ENCODE results near the gene RHOJ. TPM values are rescaled to one million over a fixed set of nuclear protein-coding genes. Genes with fewer than 3 reads are reported as not detected.

RHOJ gene
- total and polyA plus RNA-seq, 2 experiments from 2014 or later, result 0.17 TPM; not detected in 1

DNA sequence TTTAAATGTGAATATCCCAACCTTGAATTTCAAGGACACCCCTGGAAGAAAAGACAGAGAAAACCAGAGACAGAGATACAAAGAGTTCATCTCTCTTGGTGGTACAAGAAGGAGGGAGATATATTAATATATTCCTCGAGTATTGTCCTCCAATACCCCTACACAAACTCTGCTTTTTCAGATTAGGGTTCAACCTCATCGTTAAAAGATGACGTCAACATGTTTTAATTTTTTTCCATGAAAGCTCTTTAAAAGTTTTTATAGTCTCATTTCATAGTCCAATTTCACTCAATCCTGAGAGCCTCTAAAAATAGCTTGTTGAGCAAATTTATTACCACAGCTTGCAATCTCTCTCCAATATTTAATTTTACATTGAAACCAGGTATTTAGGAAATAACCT lies 19.4 kb downstream of the RHOJ start:
- Histone ChIP-seq H3K4me2 (no peak overlapping the region), H4K20me1 (replicated peaks; ENCODE audit: insufficient read depth) (no peaks in the 10 kb centered on the region), H3F3A (replicated peaks; ENCODE audit: low read depth) (no peaks in the 10 kb centered on the region), H3K79me2 (replicated peaks; ENCODE audit: insufficient read depth) (no peaks in the 10 kb centered on the region), H3K36me3 (ENCODE audit: insufficient read depth) (no peaks in the 10 kb centered on the region), H3K27me3 (ENCODE audit: insufficient read depth) (no peaks in the 10 kb centered on the region), H2AFZ (no peak overlapping the region), H3K4me3 (no peak overlapping the region), H3K9me2 (ENCODE audit: insufficient read depth) (no peaks in the 10 kb centered on the region), H3K27ac (ENCODE audit: low read depth) (no peak overlapping the region), H3K4me1 (ENCODE audit: insufficient read depth) (no peaks in the 10 kb centered on the region)
- ATAC-seq (no peak), DNase-seq (ENCODE audit: low spot score) (no peak)
- Mint-ChIP-seq H3K4me3 (no peak overlapping the region), H3K4me1 (peaks cover 7% of the 10 kb centered on the region; the same call in 1 of the 3 replicates), H3K27me3 (ENCODE audit: insufficient read depth, low read depth, poor library complexity) (peaks cover 4% of the 10 kb centered on the region), H3K9me3 (no peaks in the 10 kb centered on the region), H3K27ac (no peak overlapping the region), H3K36me3 (ENCODE audit: low read depth) (no peaks in the 10 kb centered on the region)
- TF ChIP-seq POLR2AphosphoS5 (IDR thresholded peaks at IDR 0.05; ENCODE audit: low read depth) (no peak), ZNF114 (CRISPR knock-in tag; IDR thresholded peaks at IDR 0.05) (no peak), JUNB (IDR thresholded peaks at IDR 0.05; ENCODE audit: unreplicated experiment) (no peak), EZH2phosphoT487 (IDR thresholded peaks at IDR 0.05; ENCODE audit: unreplicated experiment) (no peak), NANOG (IDR thresholded peaks at IDR 0.05; ENCODE audit: borderline replicate concordance) (no peak), EZH2 (IDR thresholded peaks at IDR 0.05; ENCODE audit: low read depth, unreplicated experiment) (no peak), CREB1 (CRISPR knock-in tag; IDR thresholded peaks at IDR 0.05; ENCODE audit: low read depth) (no peak), STAT1 (IDR thresholded peaks at IDR 0.05; ENCODE audit: unreplicated experiment) (no peak), ZNF331 (CRISPR knock-in tag; IDR thresholded peaks at IDR 0.05; ENCODE audit: low read depth) (no peak)
- TF ChIP-seq, protein P1, sequence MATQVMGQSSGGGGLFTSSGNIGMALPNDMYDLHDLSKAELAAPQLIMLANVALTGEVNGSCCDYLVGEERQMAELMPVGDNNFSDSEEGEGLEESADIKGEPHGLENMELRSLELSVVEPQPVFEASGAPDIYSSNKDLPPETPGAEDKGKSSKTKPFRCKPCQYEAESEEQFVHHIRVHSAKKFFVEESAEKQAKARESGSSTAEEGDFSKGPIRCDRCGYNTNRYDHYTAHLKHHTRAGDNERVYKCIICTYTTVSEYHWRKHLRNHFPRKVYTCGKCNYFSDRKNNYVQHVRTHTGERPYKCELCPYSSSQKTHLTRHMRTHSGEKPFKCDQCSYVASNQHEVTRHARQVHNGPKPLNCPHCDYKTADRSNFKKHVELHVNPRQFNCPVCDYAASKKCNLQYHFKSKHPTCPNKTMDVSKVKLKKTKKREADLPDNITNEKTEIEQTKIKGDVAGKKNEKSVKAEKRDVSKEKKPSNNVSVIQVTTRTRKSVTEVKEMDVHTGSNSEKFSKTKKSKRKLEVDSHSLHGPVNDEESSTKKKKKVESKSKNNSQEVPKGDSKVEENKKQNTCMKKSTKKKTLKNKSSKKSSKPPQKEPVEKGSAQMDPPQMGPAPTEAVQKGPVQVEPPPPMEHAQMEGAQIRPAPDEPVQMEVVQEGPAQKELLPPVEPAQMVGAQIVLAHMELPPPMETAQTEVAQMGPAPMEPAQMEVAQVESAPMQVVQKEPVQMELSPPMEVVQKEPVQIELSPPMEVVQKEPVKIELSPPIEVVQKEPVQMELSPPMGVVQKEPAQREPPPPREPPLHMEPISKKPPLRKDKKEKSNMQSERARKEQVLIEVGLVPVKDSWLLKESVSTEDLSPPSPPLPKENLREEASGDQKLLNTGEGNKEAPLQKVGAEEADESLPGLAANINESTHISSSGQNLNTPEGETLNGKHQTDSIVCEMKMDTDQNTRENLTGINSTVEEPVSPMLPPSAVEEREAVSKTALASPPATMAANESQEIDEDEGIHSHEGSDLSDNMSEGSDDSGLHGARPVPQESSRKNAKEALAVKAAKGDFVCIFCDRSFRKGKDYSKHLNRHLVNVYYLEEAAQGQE (IDR thresholded peaks at IDR 0.05; ENCODE audit: unreplicated experiment), result no peak
- TF ChIP-seq, protein P2, sequence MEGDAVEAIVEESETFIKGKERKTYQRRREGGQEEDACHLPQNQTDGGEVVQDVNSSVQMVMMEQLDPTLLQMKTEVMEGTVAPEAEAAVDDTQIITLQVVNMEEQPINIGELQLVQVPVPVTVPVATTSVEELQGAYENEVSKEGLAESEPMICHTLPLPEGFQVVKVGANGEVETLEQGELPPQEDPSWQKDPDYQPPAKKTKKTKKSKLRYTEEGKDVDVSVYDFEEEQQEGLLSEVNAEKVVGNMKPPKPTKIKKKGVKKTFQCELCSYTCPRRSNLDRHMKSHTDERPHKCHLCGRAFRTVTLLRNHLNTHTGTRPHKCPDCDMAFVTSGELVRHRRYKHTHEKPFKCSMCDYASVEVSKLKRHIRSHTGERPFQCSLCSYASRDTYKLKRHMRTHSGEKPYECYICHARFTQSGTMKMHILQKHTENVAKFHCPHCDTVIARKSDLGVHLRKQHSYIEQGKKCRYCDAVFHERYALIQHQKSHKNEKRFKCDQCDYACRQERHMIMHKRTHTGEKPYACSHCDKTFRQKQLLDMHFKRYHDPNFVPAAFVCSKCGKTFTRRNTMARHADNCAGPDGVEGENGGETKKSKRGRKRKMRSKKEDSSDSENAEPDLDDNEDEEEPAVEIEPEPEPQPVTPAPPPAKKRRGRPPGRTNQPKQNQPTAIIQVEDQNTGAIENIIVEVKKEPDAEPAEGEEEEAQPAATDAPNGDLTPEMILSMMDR (conservative IDR thresholded peaks at IDR 0.05; ENCODE audit: low read depth in 2 of 2), result no peak
- TF ChIP-seq, protein P3, sequence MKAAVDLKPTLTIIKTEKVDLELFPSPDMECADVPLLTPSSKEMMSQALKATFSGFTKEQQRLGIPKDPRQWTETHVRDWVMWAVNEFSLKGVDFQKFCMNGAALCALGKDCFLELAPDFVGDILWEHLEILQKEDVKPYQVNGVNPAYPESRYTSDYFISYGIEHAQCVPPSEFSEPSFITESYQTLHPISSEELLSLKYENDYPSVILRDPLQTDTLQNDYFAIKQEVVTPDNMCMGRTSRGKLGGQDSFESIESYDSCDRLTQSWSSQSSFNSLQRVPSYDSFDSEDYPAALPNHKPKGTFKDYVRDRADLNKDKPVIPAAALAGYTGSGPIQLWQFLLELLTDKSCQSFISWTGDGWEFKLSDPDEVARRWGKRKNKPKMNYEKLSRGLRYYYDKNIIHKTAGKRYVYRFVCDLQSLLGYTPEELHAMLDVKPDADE (IDR thresholded peaks at IDR 0.05), result no peak
- TF ChIP-seq, protein P4, sequence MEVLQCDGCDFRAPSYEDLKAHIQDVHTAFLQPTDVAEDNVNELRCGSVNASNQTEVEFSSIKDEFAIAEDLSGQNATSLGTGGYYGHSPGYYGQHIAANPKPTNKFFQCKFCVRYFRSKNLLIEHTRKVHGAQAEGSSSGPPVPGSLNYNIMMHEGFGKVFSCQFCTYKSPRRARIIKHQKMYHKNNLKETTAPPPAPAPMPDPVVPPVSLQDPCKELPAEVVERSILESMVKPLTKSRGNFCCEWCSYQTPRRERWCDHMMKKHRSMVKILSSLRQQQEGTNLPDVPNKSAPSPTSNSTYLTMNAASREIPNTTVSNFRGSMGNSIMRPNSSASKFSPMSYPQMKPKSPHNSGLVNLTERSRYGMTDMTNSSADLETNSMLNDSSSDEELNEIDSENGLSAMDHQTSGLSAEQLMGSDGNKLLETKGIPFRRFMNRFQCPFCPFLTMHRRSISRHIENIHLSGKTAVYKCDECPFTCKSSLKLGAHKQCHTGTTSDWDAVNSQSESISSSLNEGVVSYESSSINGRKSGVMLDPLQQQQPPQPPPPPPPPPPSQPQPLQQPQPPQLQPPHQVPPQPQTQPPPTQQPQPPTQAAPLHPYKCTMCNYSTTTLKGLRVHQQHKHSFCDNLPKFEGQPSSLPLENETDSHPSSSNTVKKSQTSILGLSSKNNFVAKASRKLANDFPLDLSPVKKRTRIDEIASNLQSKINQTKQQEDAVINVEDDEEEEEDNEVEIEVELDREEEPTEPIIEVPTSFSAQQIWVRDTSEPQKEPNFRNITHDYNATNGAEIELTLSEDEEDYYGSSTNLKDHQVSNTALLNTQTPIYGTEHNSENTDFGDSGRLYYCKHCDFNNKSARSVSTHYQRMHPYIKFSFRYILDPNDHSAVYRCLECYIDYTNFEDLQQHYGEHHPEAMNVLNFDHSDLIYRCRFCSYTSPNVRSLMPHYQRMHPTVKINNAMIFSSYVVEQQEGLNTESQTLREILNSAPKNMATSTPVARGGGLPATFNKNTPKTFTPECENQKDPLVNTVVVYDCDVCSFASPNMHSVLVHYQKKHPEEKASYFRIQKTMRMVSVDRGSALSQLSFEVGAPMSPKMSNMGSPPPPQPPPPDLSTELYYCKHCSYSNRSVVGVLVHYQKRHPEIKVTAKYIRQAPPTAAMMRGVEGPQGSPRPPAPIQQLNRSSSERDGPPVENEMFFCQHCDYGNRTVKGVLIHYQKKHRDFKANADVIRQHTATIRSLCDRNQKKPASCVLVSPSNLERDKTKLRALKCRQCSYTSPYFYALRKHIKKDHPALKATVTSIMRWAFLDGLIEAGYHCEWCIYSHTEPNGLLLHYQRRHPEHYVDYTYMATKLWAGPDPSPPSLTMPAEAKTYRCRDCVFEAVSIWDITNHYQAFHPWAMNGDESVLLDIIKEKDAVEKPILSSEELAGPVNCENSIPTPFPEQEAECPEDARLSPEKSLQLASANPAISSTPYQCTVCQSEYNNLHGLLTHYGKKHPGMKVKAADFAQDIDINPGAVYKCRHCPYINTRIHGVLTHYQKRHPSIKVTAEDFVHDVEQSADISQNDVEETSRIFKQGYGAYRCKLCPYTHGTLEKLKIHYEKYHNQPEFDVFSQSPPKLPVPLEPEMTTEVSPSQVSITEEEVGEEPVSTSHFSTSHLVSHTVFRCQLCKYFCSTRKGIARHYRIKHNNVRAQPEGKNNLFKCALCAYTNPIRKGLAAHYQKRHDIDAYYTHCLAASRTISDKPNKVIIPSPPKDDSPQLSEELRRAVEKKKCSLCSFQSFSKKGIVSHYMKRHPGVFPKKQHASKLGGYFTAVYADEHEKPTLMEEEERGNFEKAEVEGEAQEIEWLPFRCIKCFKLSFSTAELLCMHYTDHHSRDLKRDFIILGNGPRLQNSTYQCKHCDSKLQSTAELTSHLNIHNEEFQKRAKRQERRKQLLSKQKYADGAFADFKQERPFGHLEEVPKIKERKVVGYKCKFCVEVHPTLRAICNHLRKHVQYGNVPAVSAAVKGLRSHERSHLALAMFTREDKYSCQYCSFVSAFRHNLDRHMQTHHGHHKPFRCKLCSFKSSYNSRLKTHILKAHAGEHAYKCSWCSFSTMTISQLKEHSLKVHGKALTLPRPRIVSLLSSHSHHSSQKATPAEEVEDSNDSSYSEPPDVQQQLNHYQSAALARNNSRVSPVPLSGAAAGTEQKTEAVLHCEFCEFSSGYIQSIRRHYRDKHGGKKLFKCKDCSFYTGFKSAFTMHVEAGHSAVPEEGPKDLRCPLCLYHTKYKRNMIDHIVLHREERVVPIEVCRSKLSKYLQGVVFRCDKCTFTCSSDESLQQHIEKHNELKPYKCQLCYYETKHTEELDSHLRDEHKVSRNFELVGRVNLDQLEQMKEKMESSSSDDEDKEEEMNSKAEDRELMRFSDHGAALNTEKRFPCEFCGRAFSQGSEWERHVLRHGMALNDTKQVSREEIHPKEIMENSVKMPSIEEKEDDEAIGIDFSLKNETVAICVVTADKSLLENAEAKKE (CRISPR knock-in tag; IDR thresholded peaks at IDR 0.05), result no peak
